G401 (cell line): Measurements from ENCODE around the gene TAF11L12. TPM values are rescaled to one million over a fixed set of nuclear protein-coding genes. Genes with fewer than 3 reads are reported as not detected.
"Not testable (repeated sequence)": the region's sequence is repeated elsewhere in the genome, so short reads cannot be mapped to it uniquely, and the experiment has no call there.

Experiments
- DNase-seq: peaks from one replicate; pipeline ENCODE4 v3.0.0-alpha.2; 2015; ENCODE audit warnings: low spot score
- in situ Hi-C: cut with HindIII; loops from 2 replicates; pipeline ENCODE4 v1.10.0; 2016; ENCODE audit warnings: low sequenced_read_pairs, mixed read lengths
- total RNA-seq: library from RNA; depleted of rRNA; stranded (reverse); fragments of >200 nt; shearing (Covaris generic); gene quantifications from 2 replicates; pipeline ENCODE4 v1.2.3, GENCODE V29; 2014; rRNA removed

Gene TAF11L12
- total RNA-seq = 0.10 and 0.31 TPM in 2 replicates

- in situ Hi-C loops = not testable (repeated sequence)
These were observed at the start of gene TAF11L12 for GRCh38 chr5:17610092-17610491. TAF11L12 (plus strand) TSS chr5:17610392.

GRCh38 chr5:17585658-17586057 is 24.5 kb upstream of the TAF11L12 start, which contains the start of gene TAF11L7:
TAF11L7 (minus strand) TSS chr5:17585758.
- DNase-seq, in situ Hi-C loops: not testable (repeated sequence)

More at GRCh38 chr5:17610092-17610491, at the start of gene TAF11L12:
- not testable (repeated sequence) for DNase-seq

- DNase-seq, in situ Hi-C loops: not testable (repeated sequence)
These were observed 19.3 kb upstream of the TAF11L12 start, which contains the start of gene TAF11L8 for GRCh38 chr5:17590860-17591259. TAF11L8 (minus strand) TSS chr5:17590960.

GRCh38 chr5:17594255-17594654 is 15.9 kb upstream of the TAF11L12 start, which contains the start of gene TAF11L9:
TAF11L9 (minus strand) TSS chr5:17594394.
- DNase-seq, in situ Hi-C loops: not testable (repeated sequence)

- in situ Hi-C loops, DNase-seq: not testable (repeated sequence)
These were observed 12.5 kb upstream of the TAF11L12 start, which contains the start of gene TAF11L10 for GRCh38 chr5:17597728-17598127. TAF11L10 (minus strand) TSS chr5:17597828.

- DNase-seq, in situ Hi-C loops: not testable (repeated sequence)
These were observed 6.3 kb upstream of the TAF11L12 start, which contains the start of gene TAF11L11 for GRCh38 chr5:17603880-17604279. TAF11L11 (plus strand) TSS chr5:17604183.

GRCh38 chr5:17604951-17605350 is 5.2 kb upstream of the TAF11L12 start:
- in situ Hi-C loops = no loop called here
- DNase-seq = no peak

- in situ Hi-C loops, DNase-seq: not testable (repeated sequence)
These were observed 2.7 kb upstream of the TAF11L12 start for GRCh38 chr5:17607461-17607860.

GRCh38 chr5:17614872-17615605 is 4.8 kb downstream of the TAF11L12 start:
- in situ Hi-C loops = no loop called here
- DNase-seq = no peak

- DNase-seq = no peak
- in situ Hi-C loops = no loop called here
These were observed 9.2 kb downstream of the TAF11L12 start for GRCh38 chr5:17619354-17619753.

GRCh38 chr5:17620627-17621026 is 10.4 kb downstream of the TAF11L12 start:
- in situ Hi-C loops = no loop called here
- no peak for DNase-seq

- DNase-seq = no peak
- in situ Hi-C loops = no loop called here
These were observed 15.5 kb downstream of the TAF11L12 start for GRCh38 chr5:17625686-17626085.

- in situ Hi-C loops = not testable (repeated sequence)
These were observed 21.6 kb downstream of the TAF11L12 start, which contains the start of gene TAF11L13 for GRCh38 chr5:17631788-17632187. TAF11L13 (plus strand) TSS chr5:17632088.

GRCh38 chr5:17634160-17634559 is 24.0 kb downstream of the TAF11L12 start, which contains the start of gene TAF11L14:
TAF11L14 (plus strand) TSS chr5:17634460.
- in situ Hi-C loops = no loop called here
- DNase-seq = no peak

More at GRCh38 chr5:17631788-17632187, 21.6 kb downstream of the TAF11L12 start, which contains the start of gene TAF11L13:
- not testable (repeated sequence) for DNase-seq

- in situ Hi-C loops, DNase-seq: not testable (repeated sequence)
These were observed 39.0 kb downstream of the TAF11L12 start for GRCh38 chr5:17649232-17649631.

GRCh38 chr5:17655201-17655759 is 45.1 kb downstream of the TAF11L12 start:
- in situ Hi-C loops, DNase-seq: not testable (repeated sequence)

- in situ Hi-C loops = no loop called here
- no peak for DNase-seq
These were observed 45.7 kb downstream of the TAF11L12 start for GRCh38 chr5:17655921-17656320.
